Ramos (cell line): ENCODE results near the gene NUP50.

ENCODE experiments used
- in situ Hi-C: fragments of 300-500 bp; cut with MboI; formaldehyde crosslinking; loops from one replicate; pipeline ENCODE4 v1.14.3; 2022; ENCODE audit warnings: low sequenced_read_pairs; ENCODE audit not compliant: unreplicated experiment

Gene NUP50

GRCh38 chr22:45192701-45193187 lies 29.0 kb downstream of the NUP50 start:
- in situ Hi-C loops: no loop called here

- in situ Hi-C loops: no loop called here
These were observed 31.0 kb downstream of the NUP50 start for GRCh38 chr22:45194686-45195085.

- in situ Hi-C loops: no loop called here
These were observed 31.9 kb downstream of the NUP50 start for GRCh38 chr22:45195616-45196015.

- in situ Hi-C loops: no loop called here
These were observed 32.6 kb downstream of the NUP50 start for GRCh38 chr22:45196308-45196707.

- in situ Hi-C loops: no loop called here
These were observed 33.3 kb downstream of the NUP50 start for GRCh38 chr22:45196926-45197605.

- in situ Hi-C loops: no loop called here
These were observed 34.1 kb downstream of the NUP50 start for GRCh38 chr22:45197606-45198462.

- in situ Hi-C loops: no loop called here
These were observed 34.7 kb downstream of the NUP50 start for GRCh38 chr22:45198463-45198795.

GRCh38 chr22:45199723-45200122 lies 36.0 kb downstream of the NUP50 start:
- in situ Hi-C loops: no loop called here

GRCh38 chr22:45200230-45200629 lies 36.5 kb downstream of the NUP50 start:
- in situ Hi-C loops: no loop called here

- in situ Hi-C loops: no loop called here
These were observed 37.3 kb downstream of the NUP50 start for GRCh38 chr22:45200860-45201511.

- in situ Hi-C loops: no loop called here
These were observed 38.1 kb downstream of the NUP50 start for GRCh38 chr22:45201678-45202332.

GRCh38 chr22:45202333-45203149 lies 38.8 kb downstream of the NUP50 start:
- in situ Hi-C loops: no loop called here

GRCh38 chr22:45203150-45203951 lies 39.6 kb downstream of the NUP50 start:
- in situ Hi-C loops: no loop called here

GRCh38 chr22:45204241-45204640 lies 40.5 kb downstream of the NUP50 start:
- in situ Hi-C loops: no loop called here

- in situ Hi-C loops: no loop called here
These were observed 41.1 kb downstream of the NUP50 start for GRCh38 chr22:45204819-45205218.

GRCh38 chr22:45205276-45205925 lies 41.7 kb downstream of the NUP50 start:
- in situ Hi-C loops: no loop called here

GRCh38 chr22:45206233-45206632 lies 42.5 kb downstream of the NUP50 start:
- in situ Hi-C loops: no loop called here

GRCh38 chr22:45207533-45207932 lies 43.8 kb downstream of the NUP50 start:
- in situ Hi-C loops: no loop called here
